Aorta (tissue), 5 donors: ENCODE results near the gene NFATC3. TPM values are rescaled to one million over a fixed set of nuclear protein-coding genes. Genes with fewer than 3 reads are reported as not detected.
A peak's percentile ranks its signal among the peaks of the same experiment; 100 is the strongest.
"Not testable (repeated sequence)": the region's sequence is repeated elsewhere in the genome, so short reads cannot be mapped to it uniquely, and the experiment has no call there.

Experiments
- ATAC-seq: fragments of 200-7000 bp; cut with Tn5 transposase; one replicate; pipeline ENCODE4 v1.9.1; 2022; ENCODE audit warnings: moderate library complexity; ENCODE audit not compliant: low FRiP score
- DNase-seq, 2 donors: peaks; one replicate each; pipeline ENCODE4 v3.0.0-alpha.2; 2020
- H3K27ac ChIP-seq, 2 donors: one replicate each; pipeline ENCODE4 v1.5.1; 2013; ENCODE audit warnings: low read length in 2 of 2, mild to moderate bottlenecking in 2 of 2, moderate library complexity in 2 of 2, control low read depth in 1 of 2, inconsistent platforms in 1 of 2, low read depth in 1 of 2
- H3K27me3 ChIP-seq, 2 donors: one replicate each; pipeline ENCODE4 v1.6.1; 2013; ENCODE audit warnings: control low read depth in 1 of 2, low read length in 1 of 2, mild to moderate bottlenecking in 1 of 2, moderate library complexity in 1 of 2; ENCODE audit not compliant: insufficient read depth in 2 of 2, control insufficient read depth in 1 of 2
- H3K36me3 ChIP-seq, 2 donors: one replicate each; pipeline ENCODE4 v1.6.1; 2013; ENCODE audit warnings: control low read depth in 1 of 2, low read length in 1 of 2, mild to moderate bottlenecking in 1 of 2; ENCODE audit not compliant: insufficient read depth in 2 of 2, control insufficient read depth in 1 of 2
- H3K4me1 ChIP-seq, 2 donors: one replicate each; pipeline ENCODE4 v1.6.1; 2013; ENCODE audit warnings: low read length in 2 of 2, control low read depth in 1 of 2, mild to moderate bottlenecking in 1 of 2, moderate library complexity in 1 of 2; ENCODE audit not compliant: insufficient read depth in 2 of 2, control insufficient read depth in 1 of 2
- H3K4me3 ChIP-seq, 2 donors: one replicate each; pipeline ENCODE4 v1.5.1; 2013; ENCODE audit warnings: low read length in 2 of 2, control low read depth in 1 of 2, mild to moderate bottlenecking in 1 of 2
- H3K9me3 ChIP-seq: one replicate; pipeline ENCODE4 v1.6.1; 2013; ENCODE audit warnings: mild to moderate bottlenecking, low read length; ENCODE audit not compliant: control insufficient read depth
- WGBS, 2 donors: extraction: QIAGEN DNeasy Blood & Tissue Kit; methylation state at CpG; one replicate each; pipeline ENCODE4 v1.1.7; 2013; 5-methylcytosine and 5-hydroxymethylcytosine counted together
- intact Hi-C, 2 donors: fragments of 100-400 bp; cut with DNase I; formaldehyde crosslinking; loops; one replicate each; pipeline versions ENCODE4 v1.14.2 to v1.15.0; 2022
- polyA plus RNA-seq, 2 donors: library from polyadenylated mRNA; stranded (reverse); fragments of 200-250 nt; gene quantifications; one replicate each; pipeline ENCODE4 v1.2.3, GENCODE V29; 2013
- total RNA-seq, 2 donors: library from RNA; stranded (reverse); fragmentation: NEBNext Ultra II Directional; extraction: Animal tissue kit (Norgen Biotek cat#: 25700); gene quantifications; one replicate each; pipeline ENCODE4 v1.2.1, GENCODE V29; 2021
- donor health status: healthy with polysubstance abuse.
- donor health status: Bipolar disorder and iron deficiency.
- donor health status: DM: no; HTN: no; CAD: no.
- donor health status: DM: no; HTN: no; CAD: no.
- donor health status: DM: yes; HTN: yes; CAD: no.

The NFATC3 gene
- total and polyA plus RNA-seq, 4 donors = 10.3 to 48.4 (median 24.2) TPM

- DNase-seq, H3K4me1 ChIP-seq, H3K36me3 ChIP-seq, intact Hi-C loops, H3K27me3 ChIP-seq, H3K27ac ChIP-seq, H3K9me3 ChIP-seq, ATAC-seq, H3K4me3 ChIP-seq: not testable (repeated sequence)
- WGBS, 2 donors = 94 to 98% methylated on average over 27 to 31 of the region's 31 CpGs
Observed at GRCh38 chr16:68163275-68163674, 78.1 kb downstream of the NFATC3 start.

- no peaks in the 10 kb centered on the region for H3K27me3 ChIP-seq
- WGBS, 2 donors = 81% methylated on average over 3 of the region's 3 CpGs
- no peak overlapping the region for H3K4me3 ChIP-seq
- no peaks in the 10 kb centered on the region for H3K9me3 ChIP-seq
- ATAC-seq (no peak), DNase-seq (no peak)
- H3K4me1 ChIP-seq = no peaks in the 10 kb centered on the region
- peaks cover 0 to 4% of the 10 kb centered on the region in 2 donors for H3K36me3 ChIP-seq
- intact Hi-C loops = no loop called here
- no peak overlapping the region for H3K27ac ChIP-seq
Observed at GRCh38 chr16:68166264-68166663, 81.1 kb downstream of the NFATC3 start.

GRCh38 chr16:68179196-68179795 lies 94.1 kb downstream of the NFATC3 start:
- Histone ChIP-seq H3K4me1 (no peaks in the 10 kb centered on the region), H3K4me3 (no peak overlapping the region), H3K9me3 (no peaks in the 10 kb centered on the region), H3K27me3 (no peaks in the 10 kb centered on the region), H3K27ac (no peak overlapping the region), H3K36me3 (peaks cover 3 to 5% of the 10 kb centered on the region in 2 donors)
- WGBS, 2 donors = 86 to 88% methylated on average over 2 of the region's 2 CpGs
- no peak for ATAC-seq
- intact Hi-C loops = no loop called here
- DNase-seq = no peak

- no peak for DNase-seq
- Histone ChIP-seq H3K27ac (no peak overlapping the region), H3K36me3 (peaks cover 3 to 4% of the 10 kb centered on the region in 2 donors), H3K9me3 (no peaks in the 10 kb centered on the region), H3K27me3 (no peaks in the 10 kb centered on the region), H3K4me1 (no peaks in the 10 kb centered on the region), H3K4me3 (no peak overlapping the region)
- WGBS, 2 donors = 91 to 93% methylated on average over 4 of the region's 4 CpGs
- ATAC-seq = no peak
- intact Hi-C loops = no loop called here
Observed at GRCh38 chr16:68179855-68180254, 94.7 kb downstream of the NFATC3 start.

- DNase-seq (no peak), ATAC-seq (no peak)
- no peak overlapping the region for H3K4me3 ChIP-seq
- intact Hi-C loops = no loop called here
- WGBS, 2 donors = 90 to 93% methylated on average over 3 of the region's 3 CpGs
- H3K4me1 ChIP-seq = no peaks in the 10 kb centered on the region
- no peak overlapping the region for H3K27ac ChIP-seq
- no peaks in the 10 kb centered on the region for H3K27me3 ChIP-seq
- H3K9me3 ChIP-seq = no peaks in the 10 kb centered on the region
- H3K36me3 ChIP-seq = peaks cover 5 to 6% of the 10 kb centered on the region in 2 donors
Observed at GRCh38 chr16:68183046-68183445, 97.9 kb downstream of the NFATC3 start.

GRCh38 chr16:68186877-68187276 lies 101.7 kb downstream of the NFATC3 start:
- 96 to 98% methylated on average over 7 of the region's 7 CpGs for WGBS, 2 donors
- ATAC-seq (peak; percentile 33), DNase-seq (no peak)
- Histone ChIP-seq H3K36me3 (peaks cover 12 to 15% of the 10 kb centered on the region in 2 donors), H3K27me3 (no peaks in the 10 kb centered on the region), H3K4me1 (no peaks in the 10 kb centered on the region), H3K4me3 (no peak overlapping the region), H3K9me3 (no peaks in the 10 kb centered on the region), H3K27ac (no peak overlapping the region)
- intact Hi-C loops = no loop called here

GRCh38 chr16:68187505-68187904 lies 102.3 kb downstream of the NFATC3 start:
- DNase-seq (no peak), ATAC-seq (no peak)
- H3K27ac ChIP-seq = no peak overlapping the region
- no peaks in the 10 kb centered on the region for H3K9me3 ChIP-seq
- WGBS, 2 donors = 100% methylated on average over 2 of the region's 2 CpGs
- no peak overlapping the region for H3K4me3 ChIP-seq
- no peaks in the 10 kb centered on the region for H3K27me3 ChIP-seq
- intact Hi-C loops = no loop called here
- peaks cover 12 to 15% of the 10 kb centered on the region in 2 donors for H3K36me3 ChIP-seq
- no peaks in the 10 kb centered on the region for H3K4me1 ChIP-seq

- Histone ChIP-seq H3K4me3 (no peak overlapping the region), H3K27me3 (no peaks in the 10 kb centered on the region), H3K4me1 (no peaks in the 10 kb centered on the region), H3K36me3 (peaks cover 12 to 15% of the 10 kb centered on the region in 2 donors), H3K9me3 (no peaks in the 10 kb centered on the region), H3K27ac (no peak overlapping the region)
- intact Hi-C loops = no loop called here
- WGBS, 2 donors = 94 to 98% methylated on average over 10 of the region's 10 CpGs
- DNase-seq (no peak), ATAC-seq (no peak)
Observed at GRCh38 chr16:68188170-68188569, 103.0 kb downstream of the NFATC3 start.

- no peak for DNase-seq
- no peaks in the 10 kb centered on the region for H3K27me3 ChIP-seq
- 88 to 96% methylated on average over 1 of the region's 1 CpG for WGBS, 2 donors
- intact Hi-C loops = no loop called here
- ATAC-seq = no peak
- H3K27ac ChIP-seq = no peak overlapping the region
- H3K4me3 ChIP-seq = no peak overlapping the region
- H3K9me3 ChIP-seq = no peaks in the 10 kb centered on the region
- peaks cover 12 to 14% of the 10 kb centered on the region in 2 donors for H3K36me3 ChIP-seq
- no peaks in the 10 kb centered on the region for H3K4me1 ChIP-seq
Observed at GRCh38 chr16:68190081-68190480, 104.9 kb downstream of the NFATC3 start.
